CD1c-positive myeloid dendritic cell (primary cell): Measurements from ENCODE around the gene DHRS9.
A peak's percentile ranks its signal among the peaks of the same experiment; 100 is the strongest.
"Not testable (repeated sequence)": the region's sequence is repeated elsewhere in the genome, so short reads cannot be mapped to it uniquely, and the experiment has no call there.

Source experiments
- DNase-seq: peaks from one replicate; pipeline ENCODE4 v3.0.0-alpha.2; 2016; ENCODE audit errors: extremely low spot score

Gene DHRS9

GRCh38 chr2:169095621-169096105 lies 26.3 kb downstream of the DHRS9 start:
- DNase-seq, result peak; percentile 49

- DNase-seq, result no peak
These were observed 35.5 kb downstream of the DHRS9 start for GRCh38 chr2:169104848-169105247.

DNA sequence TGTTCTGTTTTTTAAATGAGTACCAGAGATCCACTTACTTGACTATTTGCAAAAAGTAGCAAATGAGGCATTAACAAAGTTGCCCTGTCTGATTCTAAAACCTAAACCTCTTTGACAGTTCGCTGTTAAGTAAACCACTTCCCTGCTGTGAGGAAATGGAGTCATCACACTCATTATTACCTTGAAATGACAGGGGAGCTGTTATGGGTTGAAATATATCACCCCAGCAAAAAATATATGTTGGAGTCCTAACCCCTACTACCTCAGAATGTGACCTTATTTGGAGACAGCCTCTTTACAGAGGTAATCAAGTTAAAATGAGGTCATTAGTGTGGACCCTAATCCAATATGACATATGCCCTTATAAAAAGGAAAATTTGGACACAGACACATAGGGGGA lies 36.1 kb downstream of the DHRS9 start:
- no peak for DNase-seq

DNA sequence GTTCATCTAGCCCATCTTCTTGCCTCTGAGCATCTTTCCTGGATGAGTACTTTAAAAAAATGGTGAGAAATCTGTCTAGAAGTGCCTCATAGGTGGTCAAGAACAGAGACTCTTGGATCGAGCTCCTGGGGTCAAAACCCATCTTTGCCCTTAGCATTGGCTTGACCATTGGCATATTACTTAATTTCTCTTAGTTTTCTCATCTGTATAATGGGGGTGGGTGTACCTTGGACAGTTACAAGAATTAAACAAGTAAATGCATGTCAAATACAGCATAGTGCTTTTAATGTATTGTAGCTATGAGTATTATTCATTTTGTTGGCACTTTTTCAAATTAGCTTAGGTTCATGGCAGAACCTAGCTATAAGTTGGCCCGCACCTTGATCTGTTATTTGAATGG lies 36.8 kb downstream of the DHRS9 start:
- no peak for DNase-seq

DNA sequence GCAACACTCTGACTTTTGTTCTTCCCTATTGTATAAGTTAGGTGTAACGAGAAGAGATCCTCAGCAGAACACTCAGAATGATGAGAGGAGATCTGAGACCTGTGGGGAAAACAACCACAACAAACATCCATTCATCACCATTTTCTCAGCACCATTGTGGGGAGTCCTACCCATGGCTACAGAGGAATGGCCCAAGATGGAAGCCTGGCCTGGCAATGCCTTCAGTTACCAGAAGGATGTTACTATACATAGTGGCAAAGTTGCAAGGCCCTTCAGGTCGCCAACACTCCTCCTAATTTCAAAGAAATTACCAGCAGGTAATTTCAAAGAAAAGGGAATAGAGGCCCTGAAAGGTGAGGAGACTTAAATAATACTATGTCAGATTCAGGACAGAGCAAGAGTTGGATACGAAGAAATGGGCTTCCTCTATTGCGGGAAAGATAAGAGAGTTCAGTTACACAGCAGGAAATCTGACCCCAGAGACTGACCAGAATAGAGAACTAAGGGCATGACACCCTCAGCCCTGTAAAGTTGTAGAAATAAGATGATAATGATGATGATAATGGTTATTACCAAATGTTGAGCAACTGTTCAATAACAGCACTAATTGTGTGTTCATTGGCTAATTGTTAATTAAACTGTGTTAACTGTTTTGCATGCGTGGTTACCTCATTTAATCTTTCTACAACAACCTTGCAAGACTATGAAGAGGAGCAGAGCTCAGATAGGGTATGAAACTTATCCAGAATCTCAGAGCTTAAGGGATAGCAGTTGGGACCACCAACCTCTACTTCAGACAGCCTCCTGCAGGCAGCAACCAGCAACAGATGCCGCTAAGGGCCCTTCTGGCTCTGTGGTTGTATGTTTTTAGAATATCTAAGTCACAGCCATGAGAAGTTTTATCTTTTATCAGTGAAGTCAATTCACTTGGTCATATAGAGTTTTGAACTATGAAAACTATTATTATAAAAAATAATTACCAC lies 37.5 kb downstream of the DHRS9 start:
- no peak for DNase-seq

DNA sequence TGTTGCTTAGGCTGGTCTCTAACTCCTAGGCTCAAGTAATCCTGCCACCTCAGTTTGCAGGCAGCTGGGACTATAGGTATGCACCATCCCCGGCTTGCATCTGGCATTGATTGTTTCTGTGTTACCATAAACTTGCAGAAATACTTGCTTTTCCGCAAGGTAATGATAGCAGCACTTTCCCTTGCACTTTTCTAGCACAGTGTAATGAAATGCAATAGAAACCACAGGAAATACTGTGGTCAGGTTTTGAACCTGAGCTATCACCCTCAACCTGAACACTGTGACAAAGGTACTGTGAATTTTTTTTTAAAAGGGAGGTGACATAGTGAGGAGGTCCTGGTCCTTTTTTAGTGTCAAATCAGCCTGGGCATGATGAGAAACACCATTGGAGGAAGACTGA lies 38.3 kb downstream of the DHRS9 start:
- DNase-seq, result peak; percentile 23

DNA sequence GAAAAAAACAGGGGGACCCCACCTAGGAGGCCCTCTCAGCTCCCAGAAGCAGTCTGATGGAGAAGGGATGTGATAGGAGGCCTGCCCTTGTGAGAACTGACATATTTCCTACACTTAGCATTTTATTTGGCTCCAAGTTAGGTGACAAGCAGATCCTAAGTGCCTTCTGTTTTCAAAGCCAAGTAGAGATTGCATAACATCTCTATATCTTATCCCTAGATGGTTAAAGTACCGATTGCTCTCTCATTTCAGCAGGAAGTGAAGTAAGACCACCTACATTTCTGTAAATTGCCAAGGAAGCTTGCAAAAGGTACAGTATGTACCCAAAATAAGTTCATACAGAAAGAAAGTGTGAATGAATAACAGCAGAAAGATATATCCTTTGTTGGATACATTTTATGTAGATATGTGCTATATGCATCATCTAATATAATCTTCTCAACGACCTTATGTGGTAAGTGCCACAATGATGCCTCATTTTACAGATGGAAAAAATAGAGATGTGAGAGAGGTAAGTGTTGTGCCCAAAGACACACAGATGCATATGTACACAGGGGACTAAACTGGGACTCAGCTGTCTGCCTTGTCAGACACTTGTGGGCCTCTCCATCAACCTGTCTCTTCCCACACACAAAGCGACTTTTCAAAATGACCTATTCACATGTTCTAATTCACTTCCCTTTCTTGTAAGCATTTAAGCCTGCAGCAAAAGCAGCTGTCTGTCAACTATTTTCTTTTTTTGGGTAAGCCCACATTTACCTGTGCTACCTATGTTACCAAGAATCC lies 38.9 kb downstream of the DHRS9 start:
- DNase-seq, result no peak

DNA sequence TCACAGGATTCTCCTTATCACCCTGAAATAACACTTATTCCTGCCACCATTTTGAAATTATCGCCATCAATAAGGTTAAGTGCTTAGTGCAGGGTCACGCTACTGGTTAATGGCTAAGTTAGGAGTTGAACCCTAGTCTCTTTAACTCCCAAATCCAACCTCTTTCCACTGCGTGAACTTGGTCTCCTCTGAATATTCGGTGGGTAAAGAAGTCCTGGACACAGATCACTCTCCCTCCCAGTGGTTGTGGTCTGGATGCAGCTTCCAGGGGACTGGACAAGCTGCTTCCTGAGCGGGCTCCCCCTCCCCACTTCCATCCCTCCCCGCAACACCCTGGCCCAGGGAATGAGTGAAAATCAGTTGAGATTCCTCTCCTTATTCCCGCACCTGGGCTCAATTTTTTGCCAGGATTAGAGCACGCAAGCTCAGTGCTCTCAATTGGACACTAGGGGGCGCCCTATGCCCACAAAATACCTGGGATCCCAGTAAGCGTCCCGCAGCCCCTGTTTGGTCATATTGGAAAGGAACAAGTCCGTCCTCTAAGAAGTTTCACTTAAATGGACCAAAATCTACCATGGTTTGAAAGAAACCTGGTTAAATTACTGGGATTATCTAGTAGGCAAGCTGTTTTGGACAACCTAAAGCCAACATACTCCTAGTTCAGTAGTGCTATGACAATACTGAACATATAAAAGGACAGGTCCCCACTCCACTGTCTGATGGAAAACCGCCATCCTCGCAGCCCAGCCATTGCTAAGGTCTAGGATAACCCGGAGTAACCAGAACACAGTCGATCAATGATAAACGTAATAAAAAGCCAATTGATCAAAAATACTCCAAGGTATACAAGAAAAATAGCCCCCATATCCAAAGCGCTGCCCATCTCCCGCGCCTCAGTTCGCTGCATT lies 40.4 kb downstream of the DHRS9 start:
- peak; percentile 84 for DNase-seq

GRCh38 chr2:169110419-169110818 lies 41.1 kb downstream of the DHRS9 start:
- DNase-seq, result no peak

DNA sequence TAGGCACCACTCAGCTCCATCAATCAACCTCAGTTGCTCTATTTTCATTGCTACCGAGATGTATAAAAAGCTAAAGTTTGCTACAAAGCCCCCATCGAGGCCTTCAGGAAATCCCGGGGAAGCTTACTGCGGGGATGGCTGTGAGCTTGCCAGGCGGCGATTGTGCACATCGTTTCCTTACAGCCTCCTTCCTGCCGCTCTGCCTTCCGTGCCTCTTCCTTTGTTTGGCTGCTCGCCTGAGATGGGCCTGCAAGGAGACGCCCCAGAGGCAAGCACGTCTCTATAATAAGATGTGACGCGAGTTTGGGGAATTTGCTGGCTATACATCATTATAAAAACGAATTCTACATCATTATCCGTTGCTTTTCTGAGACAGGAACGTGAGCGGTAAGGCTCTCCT lies 41.6 kb downstream of the DHRS9 start:
- DNase-seq, result no peak

GRCh38 chr2:169112841-169113240 lies 43.5 kb downstream of the DHRS9 start:
- DNase-seq, result no peak

DNA sequence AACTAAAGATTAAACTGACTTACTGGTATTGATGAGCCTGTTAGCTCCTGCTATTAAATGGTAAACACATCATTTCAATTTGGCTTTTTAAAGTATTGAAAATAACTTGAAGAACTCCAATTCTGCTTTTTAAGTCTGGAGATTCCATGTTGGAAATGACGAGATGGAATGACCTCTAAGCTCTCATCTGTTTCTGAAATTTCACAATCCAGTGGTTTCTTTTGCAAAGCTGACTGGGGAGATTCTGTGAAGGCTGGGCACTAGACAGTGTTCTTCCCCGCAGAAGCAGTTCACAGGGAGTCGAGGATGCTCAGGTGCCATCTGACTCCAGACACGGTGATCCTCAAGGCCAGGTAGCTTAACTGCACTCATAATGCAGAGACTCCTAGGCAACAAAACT lies 44.7 kb downstream of the DHRS9 start:
- no peak for DNase-seq

- DNase-seq, result no peak
These were observed 47.0 kb downstream of the DHRS9 start for GRCh38 chr2:169116327-169116726.

GRCh38 chr2:169116993-169117392 lies 47.6 kb downstream of the DHRS9 start:
- no peak for DNase-seq

DNA sequence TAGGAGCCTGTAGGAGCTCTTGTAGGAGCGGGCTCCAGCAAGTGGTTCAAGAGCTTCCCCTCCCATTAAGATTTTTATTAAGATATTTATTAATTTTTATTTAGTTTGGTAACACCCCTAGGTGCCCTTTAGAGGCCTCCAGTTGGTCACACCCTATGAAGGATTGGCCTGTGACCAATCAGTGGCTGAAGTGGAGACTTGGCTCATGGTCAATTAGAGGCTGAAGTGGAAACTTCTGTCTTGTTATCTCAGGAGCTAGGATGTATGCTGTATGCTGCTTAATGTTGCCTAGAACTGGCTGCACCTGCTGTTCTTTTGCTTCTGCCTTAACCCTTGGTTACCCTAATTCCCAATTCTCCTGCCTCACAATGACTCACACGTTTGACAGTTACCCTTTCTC lies 48.7 kb downstream of the DHRS9 start:
- no peak for DNase-seq

GRCh38 chr2:169119123-169119760 lies 49.9 kb downstream of the DHRS9 start:
- DNase-seq, result no peak

DNA sequence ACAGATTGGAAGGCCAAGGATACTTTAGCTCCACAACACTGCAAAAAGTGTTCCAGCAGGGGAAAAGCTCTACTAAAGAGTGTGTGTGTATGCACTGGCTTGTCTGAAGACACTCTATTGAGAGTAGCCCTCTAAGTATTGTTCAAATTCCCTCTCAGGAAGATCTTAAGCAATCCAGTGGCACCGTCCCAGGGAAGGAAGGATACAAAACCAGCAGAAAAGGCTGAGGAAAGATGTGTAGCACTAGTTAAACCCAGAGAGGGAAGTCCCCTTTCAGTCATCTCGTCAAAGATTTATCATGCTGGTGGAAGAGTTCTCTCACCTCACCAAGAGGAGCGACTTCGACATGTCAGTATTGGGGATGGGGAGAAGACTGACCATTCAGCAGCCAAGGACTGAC lies 50.5 kb downstream of the DHRS9 start:
- DNase-seq, result no peak

DNA sequence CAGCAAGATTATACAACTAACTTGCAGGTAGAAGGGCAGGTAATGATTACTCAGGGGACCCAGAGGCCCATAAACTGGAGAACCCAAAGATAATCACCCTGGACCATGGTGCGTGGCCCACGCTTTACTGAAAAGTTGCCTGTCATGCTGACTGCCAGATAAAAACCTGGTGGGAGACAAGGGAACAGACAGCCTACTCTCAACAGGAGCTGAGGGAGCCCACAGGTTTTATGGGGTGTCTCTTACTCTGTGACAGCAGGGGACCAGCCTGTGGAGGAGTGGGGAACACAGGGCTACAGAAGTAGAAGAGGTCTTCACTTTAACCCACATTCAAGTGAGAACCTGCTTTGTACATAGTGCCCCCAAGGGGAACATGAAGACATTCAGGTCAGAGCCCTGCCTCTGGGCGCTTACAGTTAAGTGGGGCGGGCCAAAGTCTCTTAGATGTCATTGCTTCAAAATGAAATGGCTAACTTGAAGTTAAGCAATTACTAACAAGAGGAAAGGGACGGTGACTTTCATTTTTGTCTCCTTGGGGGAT lies 60.4 kb downstream of the DHRS9 start:
- DNase-seq, result no peak

- DNase-seq, result peak; percentile 71
These were observed 62.5 kb downstream of the DHRS9 start for GRCh38 chr2:169131587-169132512.

- DNase-seq, result not testable (repeated sequence)
These were observed 64.9 kb downstream of the DHRS9 start for GRCh38 chr2:169134272-169134671.
